Measurements from ENCODE around the gene TMEM244. TPM values are rescaled to one million over a fixed set of nuclear protein-coding genes. Genes with fewer than 3 reads are reported as not detected.

TMEM244 gene
- total RNA-seq, 1 experiment from 2014 or later, result not detected

Other genes starting within 250 kb of the TMEM244 start
- gene ARHGAP18, start 151.1 kb downstream of the TMEM244 start, total RNA-seq (2014; rRNA removed; shearing (Covaris generic)), result 15.4 and 20.7 TPM in 2 replicates
- gene L3MBTL3, start 157.3 kb upstream of the TMEM244 start, total RNA-seq (2014; rRNA removed; shearing (Covaris generic)), result 28.5 and 54.6 TPM in 2 replicates

Measured in G401 (cell line).